HepG2 (cell line): ENCODE data around the gene BUD23. TPM values are rescaled to one million over a fixed set of nuclear protein-coding genes. Genes with fewer than 3 reads are reported as not detected.

ENCODE experiments used
- CBX5 ChIP-seq: sonication (generic); formaldehyde crosslinking; IDR thresholded peaks from 2 replicates; pipeline ENCODE4 v1.4.0; 2020; ENCODE audit warnings: missing genetic modification reagents, borderline replicate concordance
- CERS6 ChIP-seq: sonication (generic); formaldehyde crosslinking; IDR thresholded peaks from 2 replicates; pipeline ENCODE4 v1.5.0; 2020; ENCODE audit warnings: missing genetic modification reagents
- SYNCRIP ChIP-seq: fragments of 200-400 bp; formaldehyde crosslinking; IDR thresholded peaks from 2 replicates; pipeline ENCODE4 v1.6.1; 2018; ENCODE audit warnings: mild to moderate bottlenecking, low read depth, low read length; ENCODE audit not compliant: insufficient read depth
- TSC22D2 ChIP-seq: sonication (generic); formaldehyde crosslinking; IDR thresholded peaks from 2 replicates; pipeline ENCODE4 v1.5.1; 2020; ENCODE audit warnings: missing genetic modification reagents, mild to moderate bottlenecking, borderline replicate concordance
- U2AF2 ChIP-seq: fragments of 200-400 bp; formaldehyde crosslinking; IDR thresholded peaks from 2 replicates; pipeline ENCODE4 v1.6.1; 2017; ENCODE audit warnings: low read depth, mild to moderate bottlenecking, low read length
- ZBTB4 ChIP-seq: sonication (generic); formaldehyde crosslinking; IDR thresholded peaks from 2 replicates; pipeline ENCODE4 v1.4.0; 2020; ENCODE audit warnings: missing genetic modification reagents, mild to moderate bottlenecking, borderline replicate concordance
- ZNF138 ChIP-seq: sonication (generic); formaldehyde crosslinking; IDR thresholded peaks from 2 replicates; pipeline ENCODE4 v1.5.0; 2020; ENCODE audit warnings: mild to moderate bottlenecking, low read depth, missing genetic modification reagents
- ZNF17 ChIP-seq: sonication (generic); formaldehyde crosslinking; IDR thresholded peaks from 2 replicates; pipeline ENCODE4 v1.5.0; 2020; ENCODE audit warnings: mild to moderate bottlenecking, missing genetic modification reagents
- ZNF615 ChIP-seq: sonication (generic); formaldehyde crosslinking; IDR thresholded peaks from 2 replicates; pipeline ENCODE4 v1.5.0; 2020; ENCODE audit warnings: mild to moderate bottlenecking, missing genetic modification reagents, borderline replicate concordance
- ZNF674 ChIP-seq: sonication (generic); formaldehyde crosslinking; IDR thresholded peaks from 2 replicates; pipeline ENCODE4 v1.5.0; 2020; ENCODE audit warnings: low read depth, mild to moderate bottlenecking, missing genetic modification reagents
- polyA plus RNA-seq, 8 experiments: library from polyadenylated mRNA; depleted of rRNA in 3 of 8; stranded (reverse) in 7 of 8; unstranded in 1 of 8; fragments of >200 nt; fragmentation: Illumina TruSeq in 4 of 8; extraction: Trizol in 4 of 8; gene quantifications; 2 replicates each; pipeline versions ENCODE4 v1.2.1 to v1.2.3, GENCODE V29; 2011 to 2016; ENCODE audit warnings: low read depth in 4 of 8, missing spikeins in 1 of 8, mixed read lengths in 1 of 8; ENCODE audit not compliant: insufficient read depth in 1 of 8
- total RNA-seq, 5 experiments: library from RNA; depleted of rRNA; stranded (reverse); fragments of >200 nt; fragmentation: Illumina TruSeq; extraction: Trizol; gene quantifications; 2 replicates each; pipeline ENCODE4 v1.2.3, GENCODE V29; 2016; ENCODE audit warnings: low read depth in 1 of 5
- TF ChIP-seq, protein P1 (sequence below): sonication (generic); formaldehyde crosslinking; IDR thresholded peaks from 2 replicates; pipeline ENCODE4 v1.4.0; 2020; ENCODE audit warnings: mild to moderate bottlenecking, missing genetic modification reagents, borderline replicate concordance
- TF ChIP-seq, protein P2 (sequence below): conservative IDR thresholded peaks from 2 replicates; pipeline ENCODE4 v1.6.1; 2018; ENCODE audit warnings: missing genetic modification reagents
- TF ChIP-seq, protein P3 (sequence below): sonication (generic); formaldehyde crosslinking; IDR thresholded peaks from 2 replicates; pipeline ENCODE4 v1.4.0; 2020; ENCODE audit warnings: missing genetic modification reagents

Gene BUD23
- total and polyA plus RNA-seq, 2 of the 13 experiments (the other 11 are each of a cell fraction or from before 2014, with no cell fraction given), result 47.5 to 54.5 TPM

- TF ChIP-seq, protein P1, sequence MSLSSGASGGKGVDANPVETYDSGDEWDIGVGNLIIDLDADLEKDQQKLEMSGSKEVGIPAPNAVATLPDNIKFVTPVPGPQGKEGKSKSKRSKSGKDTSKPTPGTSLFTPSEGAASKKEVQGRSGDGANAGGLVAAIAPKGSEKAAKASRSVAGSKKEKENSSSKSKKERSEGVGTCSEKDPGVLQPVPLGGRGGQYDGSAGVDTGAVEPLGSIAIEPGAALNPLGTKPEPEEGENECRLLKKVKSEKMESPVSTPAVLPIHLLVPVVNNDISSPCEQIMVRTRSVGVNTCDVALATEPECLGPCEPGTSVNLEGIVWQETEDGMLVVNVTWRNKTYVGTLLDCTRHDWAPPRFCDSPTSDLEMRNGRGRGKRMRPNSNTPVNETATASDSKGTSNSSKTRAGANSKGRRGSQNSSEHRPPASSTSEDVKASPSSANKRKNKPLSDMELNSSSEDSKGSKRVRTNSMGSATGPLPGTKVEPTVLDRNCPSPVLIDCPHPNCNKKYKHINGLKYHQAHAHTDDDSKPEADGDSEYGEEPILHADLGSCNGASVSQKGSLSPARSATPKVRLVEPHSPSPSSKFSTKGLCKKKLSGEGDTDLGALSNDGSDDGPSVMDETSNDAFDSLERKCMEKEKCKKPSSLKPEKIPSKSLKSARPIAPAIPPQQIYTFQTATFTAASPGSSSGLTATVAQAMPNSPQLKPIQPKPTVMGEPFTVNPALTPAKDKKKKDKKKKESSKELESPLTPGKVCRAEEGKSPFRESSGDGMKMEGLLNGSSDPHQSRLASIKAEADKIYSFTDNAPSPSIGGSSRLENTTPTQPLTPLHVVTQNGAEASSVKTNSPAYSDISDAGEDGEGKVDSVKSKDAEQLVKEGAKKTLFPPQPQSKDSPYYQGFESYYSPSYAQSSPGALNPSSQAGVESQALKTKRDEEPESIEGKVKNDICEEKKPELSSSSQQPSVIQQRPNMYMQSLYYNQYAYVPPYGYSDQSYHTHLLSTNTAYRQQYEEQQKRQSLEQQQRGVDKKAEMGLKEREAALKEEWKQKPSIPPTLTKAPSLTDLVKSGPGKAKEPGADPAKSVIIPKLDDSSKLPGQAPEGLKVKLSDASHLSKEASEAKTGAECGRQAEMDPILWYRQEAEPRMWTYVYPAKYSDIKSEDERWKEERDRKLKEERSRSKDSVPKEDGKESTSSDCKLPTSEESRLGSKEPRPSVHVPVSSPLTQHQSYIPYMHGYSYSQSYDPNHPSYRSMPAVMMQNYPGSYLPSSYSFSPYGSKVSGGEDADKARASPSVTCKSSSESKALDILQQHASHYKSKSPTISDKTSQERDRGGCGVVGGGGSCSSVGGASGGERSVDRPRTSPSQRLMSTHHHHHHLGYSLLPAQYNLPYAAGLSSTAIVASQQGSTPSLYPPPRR (CRISPR knock-in tag), result peak; percentile 43; the same call in 1 of the 2 replicates
- TF ChIP-seq TSC22D2 (CRISPR knock-in tag), result no peak
- no peak for TF ChIP-seq ZBTB4
- no peak for TF ChIP-seq CERS6 (CRISPR knock-in tag)
- TF ChIP-seq SYNCRIP, result no peak
- no peak for TF ChIP-seq U2AF2
- no peak for TF ChIP-seq CBX5 (CRISPR knock-in tag)
- TF ChIP-seq ZNF17, result no peak
- TF ChIP-seq, protein P2, sequence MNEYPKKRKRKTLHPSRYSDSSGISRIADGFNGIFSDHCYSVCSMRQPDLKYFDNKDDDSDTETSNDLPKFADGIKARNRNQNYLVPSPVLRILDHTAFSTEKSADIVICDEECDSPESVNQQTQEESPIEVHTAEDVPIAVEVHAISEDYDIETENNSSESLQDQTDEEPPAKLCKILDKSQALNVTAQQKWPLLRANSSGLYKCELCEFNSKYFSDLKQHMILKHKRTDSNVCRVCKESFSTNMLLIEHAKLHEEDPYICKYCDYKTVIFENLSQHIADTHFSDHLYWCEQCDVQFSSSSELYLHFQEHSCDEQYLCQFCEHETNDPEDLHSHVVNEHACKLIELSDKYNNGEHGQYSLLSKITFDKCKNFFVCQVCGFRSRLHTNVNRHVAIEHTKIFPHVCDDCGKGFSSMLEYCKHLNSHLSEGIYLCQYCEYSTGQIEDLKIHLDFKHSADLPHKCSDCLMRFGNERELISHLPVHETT (CRISPR knock-in tag), result peak; percentile 71; the same call in 1 of the 2 replicates
- no peak for TF ChIP-seq ZNF615
- TF ChIP-seq ZNF138, result no peak
- TF ChIP-seq, protein P3, sequence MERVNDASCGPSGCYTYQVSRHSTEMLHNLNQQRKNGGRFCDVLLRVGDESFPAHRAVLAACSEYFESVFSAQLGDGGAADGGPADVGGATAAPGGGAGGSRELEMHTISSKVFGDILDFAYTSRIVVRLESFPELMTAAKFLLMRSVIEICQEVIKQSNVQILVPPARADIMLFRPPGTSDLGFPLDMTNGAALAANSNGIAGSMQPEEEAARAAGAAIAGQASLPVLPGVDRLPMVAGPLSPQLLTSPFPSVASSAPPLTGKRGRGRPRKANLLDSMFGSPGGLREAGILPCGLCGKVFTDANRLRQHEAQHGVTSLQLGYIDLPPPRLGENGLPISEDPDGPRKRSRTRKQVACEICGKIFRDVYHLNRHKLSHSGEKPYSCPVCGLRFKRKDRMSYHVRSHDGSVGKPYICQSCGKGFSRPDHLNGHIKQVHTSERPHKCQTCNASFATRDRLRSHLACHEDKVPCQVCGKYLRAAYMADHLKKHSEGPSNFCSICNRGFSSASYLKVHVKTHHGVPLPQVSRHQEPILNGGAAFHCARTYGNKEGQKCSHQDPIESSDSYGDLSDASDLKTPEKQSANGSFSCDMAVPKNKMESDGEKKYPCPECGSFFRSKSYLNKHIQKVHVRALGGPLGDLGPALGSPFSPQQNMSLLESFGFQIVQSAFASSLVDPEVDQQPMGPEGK (CRISPR knock-in tag), result peak; percentile 64
- TF ChIP-seq ZNF674 (CRISPR knock-in tag), result no peak
These were observed 55.4 kb downstream of the BUD23 start, which contains the start of gene ABHD11 (continued) for GRCh38 chr7:73738612-73739386.
